Central memory CD8-positive, alpha-beta T cell (primary cell): Measurements from ENCODE around the gene PEAR1.

Experiments used
- ATAC-seq: fragments of 150-1000 bp; cut with Tn5 transposase; replicated peaks from 2 replicates; pipeline ENCODE4 v1.10.0; 2022; ENCODE audit warnings: mild to moderate bottlenecking, moderate FRiP score, moderate number of reproducible peaks; ENCODE audit not compliant: poor library complexity, severe bottlenecking; ENCODE audit errors: extremely low read depth
- DNase-seq, 2 donors: peaks; one replicate each; pipeline ENCODE4 v3.0.0; 2021; ENCODE audit warnings: low spot score in 2 of 2
- H3K27ac Mint-ChIP-seq: one replicate; pipeline ENCODE4 v1.8.0; 2022; ENCODE audit warnings: low read depth, mild to moderate bottlenecking, moderate library complexity, mixed read lengths
- H3K27me3 Mint-ChIP-seq: one replicate; pipeline ENCODE4 v1.8.0; 2022; ENCODE audit warnings: mixed read lengths
- H3K36me3 Mint-ChIP-seq: one replicate; pipeline ENCODE4 v1.8.0; 2022; ENCODE audit warnings: mild to moderate bottlenecking, moderate library complexity, mixed read lengths; ENCODE audit not compliant: insufficient read depth
- H3K4me1 Mint-ChIP-seq: one replicate; pipeline ENCODE4 v1.8.0; 2022; ENCODE audit warnings: mixed read lengths
- H3K4me3 Mint-ChIP-seq: one replicate; pipeline ENCODE4 v1.8.0; 2022; ENCODE audit warnings: mild to moderate bottlenecking, moderate library complexity, mixed read lengths
- H3K9me3 Mint-ChIP-seq: one replicate; pipeline ENCODE4 v1.8.0; 2022; ENCODE audit warnings: mixed read lengths

PEAR1 gene

DNA sequence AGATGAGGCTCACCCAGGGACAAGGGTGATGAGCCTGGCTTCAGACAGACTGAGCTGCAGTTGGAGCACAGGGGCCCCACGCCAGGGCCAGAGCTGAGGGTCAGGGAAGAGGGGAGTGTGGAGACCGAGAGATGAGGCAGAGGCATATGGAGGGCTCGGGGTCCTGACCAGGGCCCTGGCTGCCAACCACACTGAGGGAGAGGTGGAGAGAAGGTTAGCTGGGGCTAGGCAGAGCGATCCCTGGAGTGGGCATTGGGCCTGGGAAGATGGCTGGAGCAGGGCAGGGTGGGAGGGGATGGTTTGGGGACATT, 8.0 kb downstream of the PEAR1 start:
- Mint-ChIP-seq H3K36me3 (no peaks in the 10 kb centered on the region), H3K9me3 (no peaks in the 10 kb centered on the region), H3K27ac (no peak overlapping the region), H3K4me3 (no peak overlapping the region), H3K27me3 (peaks cover 86% of the 10 kb centered on the region), H3K4me1 (peaks cover 14% of the 10 kb centered on the region)
- ATAC-seq (no peak), DNase-seq (no peak)

DNA sequence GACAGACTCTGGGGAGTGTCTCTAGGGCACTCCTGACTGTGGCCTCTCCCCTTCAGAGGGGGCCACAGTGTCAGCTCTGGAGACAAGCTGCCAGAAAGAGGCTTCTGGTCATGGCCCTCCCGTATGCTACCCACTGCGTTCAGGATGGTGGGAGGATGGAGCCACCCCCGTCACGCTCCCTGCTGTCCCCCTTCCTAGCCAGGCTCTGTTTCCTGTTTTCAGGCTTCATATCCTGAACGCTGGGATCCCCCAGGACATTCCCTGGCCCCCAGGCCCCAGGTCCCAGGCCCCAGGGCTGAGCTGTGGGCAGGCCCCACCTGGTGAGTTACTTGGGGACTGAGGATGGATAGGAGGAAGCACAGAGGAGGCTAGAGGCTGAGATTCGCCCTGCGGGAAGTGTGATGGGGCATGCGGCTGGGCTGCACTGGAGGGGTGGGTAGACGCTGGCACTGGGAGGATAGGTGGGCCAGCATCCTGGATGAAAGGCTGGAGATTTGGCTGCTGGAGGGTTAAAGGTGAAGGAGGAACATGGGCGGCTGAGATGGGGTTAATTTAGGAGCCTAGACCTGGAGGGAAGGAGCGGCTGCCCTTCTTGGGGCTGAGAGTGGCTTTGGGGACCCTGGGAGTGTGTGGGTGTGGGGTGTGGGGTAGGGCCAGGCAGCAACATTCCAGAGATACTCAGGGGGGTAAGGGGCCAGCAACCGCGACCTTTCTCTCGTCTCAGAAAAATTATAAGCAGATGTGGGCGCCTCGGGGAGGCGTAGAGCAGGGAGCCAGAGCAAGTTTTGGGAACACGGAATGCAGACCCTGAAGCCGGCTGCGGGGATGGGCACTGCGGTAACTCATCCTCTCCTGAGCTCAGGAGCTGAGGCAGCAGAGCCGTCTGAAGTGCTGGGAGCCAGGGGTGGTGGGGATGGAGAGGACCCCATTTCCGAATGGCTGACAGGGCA, 8.7 kb downstream of the PEAR1 start:
- H3K36me3 Mint-ChIP-seq: no peaks in the 10 kb centered on the region
- H3K4me1 Mint-ChIP-seq: peaks cover 11% of the 10 kb centered on the region
- no peak for ATAC-seq
- DNase-seq: no peak
- H3K9me3 Mint-ChIP-seq: no peaks in the 10 kb centered on the region
- no peak overlapping the region for H3K4me3 Mint-ChIP-seq
- H3K27me3 Mint-ChIP-seq: peaks cover 86% of the 10 kb centered on the region
- H3K27ac Mint-ChIP-seq: no peak overlapping the region

GRCh38 chr1:156903328-156904091, 10.0 kb downstream of the PEAR1 start:
- Mint-ChIP-seq H3K4me3 (no peak overlapping the region), H3K27ac (no peak overlapping the region), H3K9me3 (no peaks in the 10 kb centered on the region), H3K27me3 (peaks cover 79% of the 10 kb centered on the region), H3K36me3 (no peaks in the 10 kb centered on the region), H3K4me1 (peaks cover 2% of the 10 kb centered on the region)
- DNase-seq: no peak
- ATAC-seq: no peak

DNA sequence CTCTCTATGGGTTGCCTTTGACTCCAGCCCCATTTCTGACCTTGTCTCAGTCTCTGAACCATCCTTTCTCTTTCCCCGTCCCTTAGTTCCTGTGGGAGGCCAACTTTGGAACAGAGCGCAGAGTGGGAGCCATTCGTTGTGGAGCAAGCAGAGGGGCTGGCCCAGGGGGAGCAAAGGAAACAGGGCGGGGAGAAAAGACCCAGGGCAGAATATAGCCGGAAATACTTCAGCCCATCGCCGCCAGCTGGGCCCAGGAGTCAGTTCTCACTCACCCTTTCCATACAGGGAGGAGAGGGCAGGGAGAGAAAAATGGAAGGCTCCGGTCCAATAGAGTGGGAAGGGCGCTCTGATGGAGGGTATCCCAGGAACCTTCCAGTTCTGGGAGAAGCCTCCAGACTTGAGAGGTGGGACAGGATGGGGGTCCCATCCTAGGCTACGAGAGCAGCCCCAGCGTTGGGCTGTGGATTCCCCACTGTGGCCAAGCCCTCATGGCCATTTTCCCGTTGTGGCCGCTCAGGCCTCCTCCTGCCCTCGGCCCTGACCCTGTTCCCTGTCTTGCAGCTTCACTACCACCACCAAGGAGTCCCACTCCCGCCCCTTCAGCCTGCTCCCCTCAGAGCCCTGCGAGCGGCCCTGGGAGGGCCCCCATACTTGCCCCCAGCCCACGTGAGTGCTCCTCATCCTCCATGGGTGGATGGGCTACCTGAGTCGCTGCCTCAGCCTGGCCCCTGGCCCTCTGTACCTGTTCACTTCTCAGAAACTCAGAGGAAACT, 10.9 kb downstream of the PEAR1 start:
- DNase-seq (no peak), ATAC-seq (no peak)
- Mint-ChIP-seq H3K9me3 (no peaks in the 10 kb centered on the region), H3K27me3 (peaks cover 71% of the 10 kb centered on the region), H3K4me3 (no peak overlapping the region), H3K4me1 (no peaks in the 10 kb centered on the region), H3K36me3 (no peaks in the 10 kb centered on the region), H3K27ac (no peak overlapping the region)

DNA sequence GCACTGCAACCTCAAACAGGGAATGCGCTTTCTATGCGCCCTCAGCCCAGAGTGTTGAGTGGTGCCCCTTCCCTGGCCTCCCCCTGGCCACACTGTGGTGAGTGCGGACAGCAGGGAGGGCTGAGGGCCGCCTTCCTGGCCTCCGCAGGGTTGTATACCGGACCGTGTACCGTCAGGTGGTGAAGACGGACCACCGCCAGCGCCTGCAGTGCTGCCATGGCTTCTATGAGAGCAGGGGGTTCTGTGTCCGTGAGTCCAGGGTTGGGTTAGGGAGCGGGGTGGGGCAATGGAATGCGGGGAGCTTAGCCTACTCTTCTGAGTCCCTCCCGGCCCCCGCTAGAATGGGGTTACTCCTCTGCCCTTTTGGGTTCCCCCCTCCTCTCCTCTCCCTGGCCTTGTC, 11.7 kb downstream of the PEAR1 start:
- no peak for ATAC-seq
- no peak overlapping the region for H3K4me3 Mint-ChIP-seq
- H3K27ac Mint-ChIP-seq: no peak overlapping the region
- peaks cover 2% of the 10 kb centered on the region for H3K36me3 Mint-ChIP-seq
- DNase-seq: no peak
- H3K9me3 Mint-ChIP-seq: no peaks in the 10 kb centered on the region
- H3K27me3 Mint-ChIP-seq: peaks cover 64% of the 10 kb centered on the region
- no peaks in the 10 kb centered on the region for H3K4me1 Mint-ChIP-seq

- DNase-seq: no peak
- peaks cover 67% of the 10 kb centered on the region for H3K27me3 Mint-ChIP-seq
- H3K9me3 Mint-ChIP-seq: no peaks in the 10 kb centered on the region
- H3K36me3 Mint-ChIP-seq: peaks cover 2% of the 10 kb centered on the region
- ATAC-seq: no peak
- H3K4me3 Mint-ChIP-seq: no peak overlapping the region
- peaks cover 4% of the 10 kb centered on the region for H3K4me1 Mint-ChIP-seq
- H3K27ac Mint-ChIP-seq: no peak overlapping the region
These were observed 12.1 kb downstream of the PEAR1 start for GRCh38 chr1:156905651-156906050.

- no peak overlapping the region for H3K27ac Mint-ChIP-seq
- H3K4me1 Mint-ChIP-seq: peaks cover 5% of the 10 kb centered on the region
- DNase-seq (no peak), ATAC-seq (no peak)
- no peaks in the 10 kb centered on the region for H3K9me3 Mint-ChIP-seq
- H3K36me3 Mint-ChIP-seq: peaks cover 4% of the 10 kb centered on the region
- peaks cover 67% of the 10 kb centered on the region for H3K27me3 Mint-ChIP-seq
- H3K4me3 Mint-ChIP-seq: no peak overlapping the region
These were observed 12.8 kb downstream of the PEAR1 start for GRCh38 chr1:156906206-156906906.

- DNase-seq (no peak), ATAC-seq (no peak)
- Mint-ChIP-seq H3K36me3 (peaks cover 4% of the 10 kb centered on the region), H3K4me3 (no peak overlapping the region), H3K4me1 (peaks cover 5% of the 10 kb centered on the region), H3K27me3 (peaks cover 72% of the 10 kb centered on the region), H3K27ac (no peak overlapping the region), H3K9me3 (no peaks in the 10 kb centered on the region)
These were observed 15.0 kb downstream of the PEAR1 start for GRCh38 chr1:156908541-156908940.

GRCh38 chr1:156908955-156909354, 15.4 kb downstream of the PEAR1 start:
- no peak for ATAC-seq
- Mint-ChIP-seq H3K27ac (no peak overlapping the region), H3K4me3 (no peak overlapping the region)

DNA sequence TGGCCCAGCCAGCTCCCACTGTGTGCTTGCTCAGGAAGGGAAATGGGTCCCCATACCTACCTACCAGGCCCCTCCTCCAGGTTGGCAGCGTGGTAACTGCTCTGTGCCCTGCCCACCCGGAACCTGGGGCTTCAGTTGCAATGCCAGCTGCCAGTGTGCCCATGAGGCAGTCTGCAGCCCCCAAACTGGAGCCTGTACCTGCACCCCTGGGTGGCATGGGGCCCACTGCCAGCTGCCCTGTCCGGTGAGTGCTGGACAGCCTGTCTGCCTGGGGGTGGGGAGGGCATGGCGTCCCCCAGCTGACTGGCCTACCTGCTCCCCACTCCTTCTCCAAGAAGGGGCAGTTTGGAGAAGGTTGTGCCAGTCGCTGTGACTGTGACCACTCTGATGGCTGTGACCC, 16.2 kb downstream of the PEAR1 start:
- H3K9me3 Mint-ChIP-seq: no peaks in the 10 kb centered on the region
- no peak for ATAC-seq
- peaks cover 4% of the 10 kb centered on the region for H3K36me3 Mint-ChIP-seq
- H3K27me3 Mint-ChIP-seq: peaks cover 74% of the 10 kb centered on the region
- H3K4me3 Mint-ChIP-seq: no peak overlapping the region
- DNase-seq: no peak
- H3K27ac Mint-ChIP-seq: no peak overlapping the region
- peaks cover 5% of the 10 kb centered on the region for H3K4me1 Mint-ChIP-seq

More at GRCh38 chr1:156908955-156909354, 15.4 kb downstream of the PEAR1 start:
- Mint-ChIP-seq H3K9me3 (no peaks in the 10 kb centered on the region), H3K36me3 (peaks cover 4% of the 10 kb centered on the region), H3K4me1 (peaks cover 5% of the 10 kb centered on the region), H3K27me3 (peaks cover 72% of the 10 kb centered on the region)
- DNase-seq: no peak

DNA sequence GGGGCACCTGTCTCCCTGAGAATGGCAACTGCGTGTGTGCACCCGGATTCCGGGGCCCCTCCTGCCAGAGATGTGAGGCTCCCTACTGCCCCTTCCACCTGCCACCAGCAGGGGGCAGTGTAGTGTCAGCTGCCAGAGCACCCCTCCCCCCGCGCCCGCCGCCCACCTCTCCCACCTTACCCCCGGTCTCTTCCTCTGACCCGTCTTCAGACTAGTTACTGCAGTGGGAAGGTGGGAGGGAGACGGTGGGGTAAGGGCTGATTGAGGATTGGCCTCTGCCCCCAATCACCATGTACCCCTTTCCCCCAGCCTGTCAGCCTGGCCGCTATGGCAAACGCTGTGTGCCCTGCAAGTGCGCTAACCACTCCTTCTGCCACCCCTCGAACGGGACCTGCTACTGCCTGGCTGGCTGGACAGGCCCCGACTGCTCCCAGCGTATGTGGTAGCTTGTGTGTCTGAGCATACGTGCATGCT, 16.8 kb downstream of the PEAR1 start:
- Mint-ChIP-seq H3K4me3 (no peak overlapping the region), H3K27ac (no peak overlapping the region), H3K27me3 (peaks cover 77% of the 10 kb centered on the region), H3K4me1 (peaks cover 5% of the 10 kb centered on the region), H3K9me3 (no peaks in the 10 kb centered on the region), H3K36me3 (peaks cover 4% of the 10 kb centered on the region)
- ATAC-seq: peak; percentile 14
- DNase-seq: peak in 1 of 2 donors; percentile 37
